ENCODE data around the gene MATCAP1. TPM values are rescaled to one million over a fixed set of nuclear protein-coding genes. Genes with fewer than 3 reads are reported as not detected.

Gene MATCAP1
- total and polyA plus RNA-seq, 2 of the 13 experiments (the other 11 are each of a cell fraction or from before 2014, with no cell fraction given), result 11.2 to 24.5 TPM

DNA sequence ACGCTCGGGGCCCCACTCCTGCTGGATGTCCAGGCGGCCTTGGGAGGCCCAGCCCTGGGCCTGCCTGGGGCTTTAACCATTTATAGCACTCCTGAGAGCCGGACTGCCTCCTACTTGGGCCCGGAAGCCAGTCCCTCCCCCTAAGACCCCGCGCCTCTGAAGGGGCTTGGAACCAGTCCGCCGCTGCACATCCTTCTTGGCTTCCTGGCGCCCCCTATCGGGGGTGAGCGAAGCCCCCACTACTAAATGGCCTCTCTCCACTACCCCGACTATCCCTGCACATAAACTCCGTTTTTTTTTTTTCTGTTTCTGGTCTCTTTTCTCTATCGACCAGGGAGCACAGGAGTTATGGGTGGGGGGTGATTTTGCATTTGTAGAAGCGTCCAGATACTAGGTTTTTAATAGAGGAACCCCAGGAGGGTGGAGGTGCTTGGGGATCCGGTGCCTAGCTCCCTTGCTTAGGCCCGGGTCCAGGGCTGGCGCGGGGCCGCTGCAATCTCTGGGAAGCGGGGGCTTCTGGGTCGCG lies 14.1 kb downstream of the MATCAP1 start (continued):
- peak; percentile 38; the same call in 1 of the 2 replicates for TF ChIP-seq SRY (CRISPR knock-in tag; IDR thresholded peaks at IDR 0.05)
- TF ChIP-seq, protein P1, sequence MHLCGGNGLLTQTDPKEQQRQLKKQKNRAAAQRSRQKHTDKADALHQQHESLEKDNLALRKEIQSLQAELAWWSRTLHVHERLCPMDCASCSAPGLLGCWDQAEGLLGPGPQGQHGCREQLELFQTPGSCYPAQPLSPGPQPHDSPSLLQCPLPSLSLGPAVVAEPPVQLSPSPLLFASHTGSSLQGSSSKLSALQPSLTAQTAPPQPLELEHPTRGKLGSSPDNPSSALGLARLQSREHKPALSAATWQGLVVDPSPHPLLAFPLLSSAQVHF (CRISPR knock-in tag; IDR thresholded peaks at IDR 0.05), result no peak
- peak; percentile 44; the same call in 1 of the 2 replicates for TF ChIP-seq STAG1 (CRISPR knock-in tag; IDR thresholded peaks at IDR 0.05)
- TF ChIP-seq, protein P2, sequence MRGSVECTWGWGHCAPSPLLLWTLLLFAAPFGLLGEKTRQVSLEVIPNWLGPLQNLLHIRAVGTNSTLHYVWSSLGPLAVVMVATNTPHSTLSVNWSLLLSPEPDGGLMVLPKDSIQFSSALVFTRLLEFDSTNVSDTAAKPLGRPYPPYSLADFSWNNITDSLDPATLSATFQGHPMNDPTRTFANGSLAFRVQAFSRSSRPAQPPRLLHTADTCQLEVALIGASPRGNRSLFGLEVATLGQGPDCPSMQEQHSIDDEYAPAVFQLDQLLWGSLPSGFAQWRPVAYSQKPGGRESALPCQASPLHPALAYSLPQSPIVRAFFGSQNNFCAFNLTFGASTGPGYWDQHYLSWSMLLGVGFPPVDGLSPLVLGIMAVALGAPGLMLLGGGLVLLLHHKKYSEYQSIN (CRISPR knock-in tag; IDR thresholded peaks at IDR 0.05; ENCODE audit: borderline replicate concordance), result no peak
- TF ChIP-seq, protein P3, sequence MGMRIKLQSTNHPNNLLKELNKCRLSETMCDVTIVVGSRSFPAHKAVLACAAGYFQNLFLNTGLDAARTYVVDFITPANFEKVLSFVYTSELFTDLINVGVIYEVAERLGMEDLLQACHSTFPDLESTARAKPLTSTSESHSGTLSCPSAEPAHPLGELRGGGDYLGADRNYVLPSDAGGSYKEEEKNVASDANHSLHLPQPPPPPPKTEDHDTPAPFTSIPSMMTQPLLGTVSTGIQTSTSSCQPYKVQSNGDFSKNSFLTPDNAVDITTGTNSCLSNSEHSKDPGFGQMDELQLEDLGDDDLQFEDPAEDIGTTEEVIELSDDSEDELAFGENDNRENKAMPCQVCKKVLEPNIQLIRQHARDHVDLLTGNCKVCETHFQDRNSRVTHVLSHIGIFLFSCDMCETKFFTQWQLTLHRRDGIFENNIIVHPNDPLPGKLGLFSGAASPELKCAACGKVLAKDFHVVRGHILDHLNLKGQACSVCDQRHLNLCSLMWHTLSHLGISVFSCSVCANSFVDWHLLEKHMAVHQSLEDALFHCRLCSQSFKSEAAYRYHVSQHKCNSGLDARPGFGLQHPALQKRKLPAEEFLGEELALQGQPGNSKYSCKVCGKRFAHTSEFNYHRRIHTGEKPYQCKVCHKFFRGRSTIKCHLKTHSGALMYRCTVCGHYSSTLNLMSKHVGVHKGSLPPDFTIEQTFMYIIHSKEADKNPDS (CRISPR knock-in tag; IDR thresholded peaks at IDR 0.05), result 0 out of 2 replicates have a peak, but pooled peaks have one; percentile 3
- no peak for TF ChIP-seq ZNF670 (CRISPR knock-in tag; IDR thresholded peaks at IDR 0.05; ENCODE audit: borderline replicate concordance)
- TF ChIP-seq, protein P4, sequence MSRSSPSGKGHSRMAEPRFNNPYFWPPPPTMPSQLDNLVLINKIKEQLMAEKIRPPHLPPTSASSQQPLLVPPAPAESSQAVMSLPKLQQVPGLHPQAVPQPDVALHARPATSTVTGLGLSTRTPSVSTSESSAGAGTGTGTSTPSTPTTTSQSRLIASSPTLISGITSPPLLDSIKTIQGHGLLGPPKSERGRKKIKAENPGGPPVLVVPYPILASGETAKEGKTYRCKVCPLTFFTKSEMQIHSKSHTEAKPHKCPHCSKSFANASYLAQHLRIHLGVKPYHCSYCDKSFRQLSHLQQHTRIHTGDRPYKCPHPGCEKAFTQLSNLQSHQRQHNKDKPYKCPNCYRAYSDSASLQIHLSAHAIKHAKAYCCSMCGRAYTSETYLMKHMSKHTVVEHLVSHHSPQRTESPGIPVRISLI (CRISPR knock-in tag; IDR thresholded peaks at IDR 0.05; ENCODE audit: borderline replicate concordance), result peak; percentile 62; the same call in 1 of the 2 replicates
- TF ChIP-seq, protein P5, sequence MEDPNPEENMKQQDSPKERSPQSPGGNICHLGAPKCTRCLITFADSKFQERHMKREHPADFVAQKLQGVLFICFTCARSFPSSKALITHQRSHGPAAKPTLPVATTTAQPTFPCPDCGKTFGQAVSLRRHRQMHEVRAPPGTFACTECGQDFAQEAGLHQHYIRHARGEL (CRISPR knock-in tag; IDR thresholded peaks at IDR 0.05), result no peak
- no peak for TF ChIP-seq MAF1 (CRISPR knock-in tag; IDR thresholded peaks at IDR 0.05; ENCODE audit: borderline replicate concordance)
- TF ChIP-seq SMYD3 (CRISPR knock-in tag; IDR thresholded peaks at IDR 0.05), result no peak
- TF ChIP-seq SKI (IDR thresholded peaks at IDR 0.05; ENCODE audit: partially characterized antibody), result no peak
- TF ChIP-seq, protein P6, sequence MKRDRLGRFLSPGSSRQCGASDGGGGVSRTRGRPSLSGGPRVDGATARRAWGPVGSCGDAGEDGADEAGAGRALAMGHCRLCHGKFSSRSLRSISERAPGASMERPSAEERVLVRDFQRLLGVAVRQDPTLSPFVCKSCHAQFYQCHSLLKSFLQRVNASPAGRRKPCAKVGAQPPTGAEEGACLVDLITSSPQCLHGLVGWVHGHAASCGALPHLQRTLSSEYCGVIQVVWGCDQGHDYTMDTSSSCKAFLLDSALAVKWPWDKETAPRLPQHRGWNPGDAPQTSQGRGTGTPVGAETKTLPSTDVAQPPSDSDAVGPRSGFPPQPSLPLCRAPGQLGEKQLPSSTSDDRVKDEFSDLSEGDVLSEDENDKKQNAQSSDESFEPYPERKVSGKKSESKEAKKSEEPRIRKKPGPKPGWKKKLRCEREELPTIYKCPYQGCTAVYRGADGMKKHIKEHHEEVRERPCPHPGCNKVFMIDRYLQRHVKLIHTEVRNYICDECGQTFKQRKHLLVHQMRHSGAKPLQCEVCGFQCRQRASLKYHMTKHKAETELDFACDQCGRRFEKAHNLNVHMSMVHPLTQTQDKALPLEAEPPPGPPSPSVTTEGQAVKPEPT (CRISPR knock-in tag; IDR thresholded peaks at IDR 0.05; ENCODE audit: low read depth), result no peak
- TF ChIP-seq ZNF563 (CRISPR knock-in tag; IDR thresholded peaks at IDR 0.05), result 0 out of 2 replicates have a peak, but pooled peaks have one; percentile 35
- TF ChIP-seq, protein P7, sequence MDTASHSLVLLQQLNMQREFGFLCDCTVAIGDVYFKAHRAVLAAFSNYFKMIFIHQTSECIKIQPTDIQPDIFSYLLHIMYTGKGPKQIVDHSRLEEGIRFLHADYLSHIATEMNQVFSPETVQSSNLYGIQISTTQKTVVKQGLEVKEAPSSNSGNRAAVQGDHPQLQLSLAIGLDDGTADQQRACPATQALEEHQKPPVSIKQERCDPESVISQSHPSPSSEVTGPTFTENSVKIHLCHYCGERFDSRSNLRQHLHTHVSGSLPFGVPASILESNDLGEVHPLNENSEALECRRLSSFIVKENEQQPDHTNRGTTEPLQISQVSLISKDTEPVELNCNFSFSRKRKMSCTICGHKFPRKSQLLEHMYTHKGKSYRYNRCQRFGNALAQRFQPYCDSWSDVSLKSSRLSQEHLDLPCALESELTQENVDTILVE (CRISPR knock-in tag; IDR thresholded peaks at IDR 0.05), result 0 out of 2 replicates have a peak, but pooled peaks have one; percentile 6
- TF ChIP-seq MEF2D (CRISPR knock-in tag; IDR thresholded peaks at IDR 0.05), result no peak
- peak; percentile 33; the same call in 1 of the 2 replicates for TF ChIP-seq TARDBP (CRISPR knock-in tag; IDR thresholded peaks at IDR 0.05)
- TF ChIP-seq THAP11 (CRISPR knock-in tag; IDR thresholded peaks at IDR 0.05), result 0 out of 2 replicates have a peak, but pooled peaks have one; percentile 3
- no peak for TF ChIP-seq SSRP1 (CRISPR knock-in tag; IDR thresholded peaks at IDR 0.05)
- no peak for TF ChIP-seq ATF7 (IDR thresholded peaks at IDR 0.05)
- no peak for TF ChIP-seq ATF7 (CRISPR knock-in tag; IDR thresholded peaks at IDR 0.05)

Measured in HepG2 (cell line).